H1 (cell line): ENCODE results near the gene NINJ2. TPM values are rescaled to one million over a fixed set of nuclear protein-coding genes. Genes with fewer than 3 reads are reported as not detected.

ENCODE experiments used
- CTCF ChIA-PET: fragments of 300-600 bp; sonication (Branson Sonifier 250); formaldehyde crosslinking; loops from one replicate; lab custom pipeline; 2021; ENCODE audit not compliant: partially characterized antibody; lab: Charles Lee
- POLR2A ChIA-PET: fragments of 300-600 bp; sonication (Branson Sonifier 250); formaldehyde crosslinking; loops from one replicate; lab custom pipeline; 2021; ENCODE audit warnings: inconsistent platforms; ENCODE audit not compliant: partially characterized antibody; lab: Charles Lee
- DNase-seq, 2 experiments: peaks; one replicate each; pipeline versions ENCODE4 v3.0.0 to v3.0.0-alpha.2; 2010 to 2022; ENCODE audit warnings: low spot score in 2 of 2, low read depth in 1 of 2, mixed read lengths in 1 of 2
- FAIRE-seq: peaks from 2 replicates; lab custom pipeline; 2011; peaks lifted over from hg19 to GRCh38; lab: Jason Lieb, UNC
- H2AFZ ChIP-seq: 2 replicates; pipeline ENCODE4 v1.8.1; 2012; ENCODE audit warnings: low read length, inconsistent platforms
- H2AK5ac ChIP-seq: 2 replicates; pipeline ENCODE4 v1.6.1; 2013; ENCODE audit warnings: low read depth, low read length
- H2BK120ac ChIP-seq: replicated peaks from 2 replicates; pipeline ENCODE3; 2013; ENCODE audit warnings: low read depth, low read length, inconsistent platforms
- H2BK12ac ChIP-seq: 2 replicates; pipeline ENCODE4 v1.6.1; 2013; ENCODE audit warnings: low read depth, low read length
- H2BK15ac ChIP-seq: 2 replicates; pipeline ENCODE4 v1.6.1; 2013; ENCODE audit warnings: low read length
- H2BK20ac ChIP-seq: 2 replicates; pipeline ENCODE4 v1.6.1; 2013; ENCODE audit warnings: low read length
- H2BK5ac ChIP-seq: 2 replicates; pipeline ENCODE4 v1.6.1; 2013; ENCODE audit warnings: low read depth, low read length
- H3K14ac ChIP-seq: 2 replicates; pipeline ENCODE4 v1.6.1; 2013; ENCODE audit warnings: inconsistent platforms; ENCODE audit not compliant: insufficient read length
- H3K18ac ChIP-seq: 2 replicates; pipeline ENCODE4 v1.6.1; 2013; ENCODE audit warnings: low read length; ENCODE audit errors: extremely low read depth
- H3K23ac ChIP-seq: 2 replicates; pipeline ENCODE4 v1.6.1; 2013; ENCODE audit warnings: inconsistent platforms; ENCODE audit not compliant: insufficient read length
- H3K23me2 ChIP-seq: 2 replicates; pipeline ENCODE4 v1.6.1; 2013; ENCODE audit warnings: low read depth, low read length
- H3K27ac ChIP-seq: 2 replicates; pipeline ENCODE4 v1.6.1; 2011; ENCODE audit warnings: low read depth, low read length, inconsistent platforms
- H3K27me3 ChIP-seq, 4 experiments: replicated peaks in 1 of 4; 1 replicate in 1 of 4; 2 replicates in 3 of 4; pipeline versions ENCODE4 v1.6.1 to v1.8.1; 2011 to 2013; ENCODE audit warnings: low read length in 3 of 4, mild to moderate bottlenecking in 3 of 4, inconsistent platforms in 2 of 4, mixed read lengths in 2 of 4, moderate library complexity in 1 of 4; ENCODE audit not compliant: control insufficient read depth in 3 of 4, insufficient read depth in 3 of 4; ENCODE audit errors: extremely low read depth in 1 of 4
- H3K36me3 ChIP-seq, 4 experiments: 2 replicates each; pipeline versions ENCODE4 v1.6.1 to v1.8.1; 2011 to 2013; ENCODE audit warnings: mild to moderate bottlenecking in 4 of 4, low read length in 3 of 4, moderate library complexity in 2 of 4, control low read depth in 1 of 4, inconsistent platforms in 1 of 4; ENCODE audit not compliant: insufficient read depth in 4 of 4, control insufficient read depth in 2 of 4
- H3K4ac ChIP-seq: replicated peaks from 2 replicates; pipeline ENCODE3; 2013; ENCODE audit warnings: low read length, low read depth, mixed read lengths, inconsistent platforms; ENCODE audit not compliant: insufficient read length
- H3K4me1 ChIP-seq, 4 experiments: replicated peaks in 1 of 4; 1 replicate in 1 of 4; 2 replicates in 3 of 4; pipeline versions ENCODE4 v1.6.1 to v1.8.1; 2011 to 2013; ENCODE audit warnings: low read length in 3 of 4, inconsistent platforms in 2 of 4, mixed read lengths in 1 of 4; ENCODE audit not compliant: insufficient read depth in 4 of 4, control insufficient read depth in 3 of 4
- H3K4me2 ChIP-seq, 2 experiments: 2 replicates each; pipeline versions ENCODE4 v1.6.1 to v1.8.1; 2011 to 2013; ENCODE audit warnings: low read depth in 2 of 2, low read length in 2 of 2, control low read depth in 1 of 2, inconsistent platforms in 1 of 2, mild to moderate bottlenecking in 1 of 2; ENCODE audit not compliant: insufficient read depth in 1 of 2
- H3K4me3 ChIP-seq, 4 experiments: fragments of 200-600, 300-600 bp in 1 of 4; sonication (generic), shearing (Covaris generic), sonication (Bioruptor Twin) in 1 of 4; 2 replicates each; pipeline versions ENCODE4 v1.5.1 to v1.8.1; 2011 to 2016; ENCODE audit warnings: low read length in 4 of 4, low read depth in 3 of 4, control low read depth in 2 of 4, inconsistent platforms in 2 of 4, mild to moderate bottlenecking in 2 of 4, mixed read lengths in 1 of 4, moderate library complexity in 1 of 4; ENCODE audit not compliant: insufficient read depth in 2 of 4; ENCODE audit errors: extremely low read depth in 1 of 4
- H3K56ac ChIP-seq: replicated peaks from 2 replicates; pipeline ENCODE3; 2013; ENCODE audit warnings: low read depth, mild to moderate bottlenecking, mixed read lengths, low read length, inconsistent platforms; ENCODE audit not compliant: insufficient read length
- H3K79me1 ChIP-seq: 2 replicates; pipeline ENCODE4 v1.6.1; 2013; ENCODE audit warnings: low read depth, low read length, control low read depth
- H3K79me2 ChIP-seq, 2 experiments: 2 replicates each; pipeline versions ENCODE4 v1.6.1 to v1.8.1; 2012 to 2013; ENCODE audit warnings: low read length in 2 of 2, mild to moderate bottlenecking in 2 of 2, inconsistent platforms in 1 of 2; ENCODE audit not compliant: insufficient read depth in 2 of 2, control insufficient read depth in 1 of 2
- H3K9ac ChIP-seq, 4 experiments: replicated peaks in 1 of 4; 1 replicate in 1 of 4; 2 replicates in 3 of 4; pipeline versions ENCODE4 v1.6.1 to v1.8.1; 2011 to 2013; ENCODE audit warnings: low read depth in 3 of 4, low read length in 3 of 4, control low read depth in 2 of 4, mild to moderate bottlenecking in 2 of 4, moderate library complexity in 2 of 4, inconsistent platforms in 1 of 4; ENCODE audit errors: extremely low read depth in 1 of 4
- H3K9me3 ChIP-seq, 2 experiments: 2 replicates each; pipeline versions ENCODE4 v1.6.1 to v1.8.1; 2012 to 2013; ENCODE audit warnings: mild to moderate bottlenecking in 2 of 2, moderate library complexity in 2 of 2, control low read depth in 1 of 2, inconsistent platforms in 1 of 2, low read depth in 1 of 2, low read length in 1 of 2, mixed read lengths in 1 of 2; ENCODE audit not compliant: insufficient read depth in 2 of 2
- H4K20me1 ChIP-seq, 2 experiments: replicated peaks in 1 of 2; 2 replicates each; pipeline versions ENCODE3 to v1.8.1; 2011 to 2013; ENCODE audit warnings: inconsistent platforms in 2 of 2, low read length in 2 of 2, mild to moderate bottlenecking in 1 of 2; ENCODE audit not compliant: insufficient read depth in 2 of 2, control insufficient read depth in 1 of 2
- H4K5ac ChIP-seq: 2 replicates; pipeline ENCODE4 v1.6.1; 2013; ENCODE audit warnings: low read length, low read depth, mixed read lengths, inconsistent platforms; ENCODE audit not compliant: insufficient read length
- H4K8ac ChIP-seq: 2 replicates; pipeline ENCODE4 v1.8.0; 2013; ENCODE audit warnings: mild to moderate bottlenecking, moderate library complexity, low read length, inconsistent platforms; ENCODE audit not compliant: insufficient read depth; ENCODE audit errors: extremely low read depth
- H4K91ac ChIP-seq: replicated peaks from 2 replicates; pipeline ENCODE3; 2013; ENCODE audit warnings: low read length, mixed read lengths, inconsistent platforms; ENCODE audit not compliant: insufficient read length
- ASH2L ChIP-seq: fragments of 200-600, 300-600 bp; sonication (generic); IDR thresholded peaks from one replicate; pipeline ENCODE4 v1.7.1; 2017; ENCODE audit warnings: low read length
- E2F6 ChIP-seq: IDR thresholded peaks from 2 replicates; pipeline ENCODE4 v1.6.1; 2012; ENCODE audit warnings: inconsistent platforms
- GABPA ChIP-seq: IDR thresholded peaks from 2 replicates; pipeline ENCODE4 v1.6.1; 2011; ENCODE audit warnings: mild to moderate bottlenecking, low read length, moderate library complexity, borderline replicate concordance; ENCODE audit not compliant: insufficient read depth
- WGBS, 2 experiments: shearing (Covaris generic) in 1 of 2; methylation state at CpG; one replicate each; pipeline versions ENCODE4 v1.1.6 to v1.1.7; 2013 to 2015; ENCODE audit warnings: low lambda C conversion rate in 2 of 2, mixed read lengths in 2 of 2, inconsistent platforms in 1 of 2, low coverage in 1 of 2, missing lambda C conversion rate in 1 of 2; ENCODE audit not compliant: insufficient replicate concordance in 2 of 2, insufficient coverage in 1 of 2, insufficient read length in 1 of 2; ENCODE audit errors: extremely low coverage in 1 of 2, missing lambda C conversion rate in 1 of 2; 5-methylcytosine and 5-hydroxymethylcytosine counted together
- polyA plus RNA-seq, 7 experiments: library from polyadenylated mRNA; depleted of rRNA in 3 of 7; stranded (reverse) in 5 of 7; unstranded in 2 of 7; fragments of >200 nt in 5 of 7; fragments of 200-250 nt in 2 of 7; gene quantifications; 1 replicate in 5 of 7; 2 replicates in 1 of 7; 4 replicates in 1 of 7; pipeline versions ENCODE4 v1.2.1 to v1.2.3, GENCODE V29; 2011 to 2013; ENCODE audit warnings: missing spikeins in 2 of 7, mixed read lengths in 2 of 7
- total RNA-seq: library from RNA; stranded (reverse); fragmentation: NEBNext Ultra II Directional; extraction: Animal tissue kit (Norgen Biotek cat#: 25700); gene quantifications from 2 replicates; pipeline ENCODE4 v1.2.1, GENCODE V29; 2021

Gene NINJ2
- total and polyA plus RNA-seq, 2 of the 8 experiments (the other 6 are each of a cell fraction or from before 2014, with no cell fraction given), result 1.4 TPM; not detected in 1

DNA sequence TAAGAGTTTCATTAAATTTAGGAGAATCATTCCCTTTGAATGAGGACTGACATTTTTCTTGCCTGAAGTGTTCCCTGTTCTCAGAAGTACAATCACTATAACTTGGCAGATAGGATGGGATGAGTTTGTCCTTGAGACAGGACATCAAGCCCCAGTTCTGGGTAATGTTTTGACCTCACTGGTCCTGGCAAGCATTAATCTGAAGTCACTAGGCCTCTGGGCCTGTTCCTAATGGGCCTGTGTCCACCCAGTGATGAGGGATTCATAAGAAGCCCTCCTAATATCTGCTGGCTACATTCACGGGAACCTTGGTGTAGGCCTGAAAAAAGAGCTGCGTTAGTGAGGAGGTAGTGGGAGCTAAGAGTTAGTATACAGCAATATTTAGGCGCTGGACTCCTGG lies 37.2 kb downstream of the NINJ2 start:
- Histone ChIP-seq H3K56ac (no peak overlapping the region), H2BK120ac (no peak overlapping the region), H3K36me3 (no peaks in the 10 kb centered on the region), H3K4me3 (no peak overlapping the region), H3K27ac (no peak overlapping the region), H2BK5ac (no peak overlapping the region), H4K5ac (no peak overlapping the region), H3K23me2 (peaks cover 2% of the 10 kb centered on the region; the same call in 1 of the 2 replicates), H4K91ac (no peak overlapping the region), H3K4ac (no peak overlapping the region), H2AK5ac (no peak overlapping the region), H2BK15ac (no peak overlapping the region), H4K20me1 (no peaks in the 10 kb centered on the region), H2AFZ (no peak overlapping the region), H3K4me1 (peaks cover 6 to 12% (median 9%) of the 10 kb centered on the region in 4 experiments; a peak in 5 of 7 replicates), H2BK20ac (no peak overlapping the region), H3K27me3 (no peaks in the 10 kb centered on the region), H4K8ac (no peak overlapping the region), H3K79me2 (no peaks in the 10 kb centered on the region), H3K9me3 (no peaks in the 10 kb centered on the region), H3K4me2 (no peak overlapping the region), H3K18ac (no peak overlapping the region), H2BK12ac (no peak overlapping the region), H3K9ac (no peak overlapping the region), H3K14ac (no peak overlapping the region), H3K23ac (no peak overlapping the region), H3K79me1 (no peaks in the 10 kb centered on the region)
- CTCF ChIA-PET, result interaction anchor here (0.8 to 1.8 kb wide), 2 partner anchors 16 to 50 kb away, joined by 3 to 13 read pairs; no protein-coding TSS in a partner anchor
- POLR2A ChIA-PET, result interaction anchor here (1.2 to 1.3 kb wide), 2 partner anchors 11 to 124 kb away, joined by 3 read pairs; no protein-coding TSS in a partner anchor
- TF ChIP-seq GABPA (no peak), ASH2L (no peak), E2F6 (no peak)
- DNase-seq (no peak), FAIRE-seq (no peak)
- WGBS, 2 experiments, result 94% methylated on average over 3 of the region's 3 CpGs; no CpG with 5 or more reads in 1 of the 2 experiments
